NCI-H524 treated with DMSO at 0.1 percent for 48 hours (cell line): ENCODE data around the gene DEAF1.

Experiments
- DNase-seq: peaks from one replicate; lab custom pipeline; 2025; lab: John Stamatoyannopoulos, UW

The DEAF1 gene

GRCh38 chr11:612201-612960 lies 82.6 kb downstream of the DEAF1 start:
- no peak for DNase-seq

GRCh38 chr11:611001-611996 lies 83.7 kb downstream of the DEAF1 start:
- DNase-seq: no peak

GRCh38 chr11:610146-610801 lies 84.7 kb downstream of the DEAF1 start:
- DNase-seq: no peak

GRCh38 chr11:609341-609811 lies 85.6 kb downstream of the DEAF1 start:
- no peak for DNase-seq

GRCh38 chr11:608791-609251 lies 86.2 kb downstream of the DEAF1 start:
- DNase-seq: no peak

- no peak for DNase-seq
Observed at GRCh38 chr11:607971-608659, 86.9 kb downstream of the DEAF1 start.

- DNase-seq: no peak
Observed at GRCh38 chr11:607020-607780, 87.8 kb downstream of the DEAF1 start.

GRCh38 chr11:606245-606644 lies 88.8 kb downstream of the DEAF1 start:
- no peak for DNase-seq

GRCh38 chr11:605286-606129 lies 89.5 kb downstream of the DEAF1 start:
- DNase-seq: no peak

- no peak for DNase-seq
Observed at GRCh38 chr11:603154-603553, 91.9 kb downstream of the DEAF1 start.

GRCh38 chr11:601573-602245 lies 93.3 kb downstream of the DEAF1 start:
- no peak for DNase-seq

GRCh38 chr11:598005-598680 lies 96.9 kb downstream of the DEAF1 start:
- no peak for DNase-seq

GRCh38 chr11:597166-597725 lies 97.8 kb downstream of the DEAF1 start:
- no peak for DNase-seq

- no peak for DNase-seq
Observed at GRCh38 chr11:596374-596773, 98.6 kb downstream of the DEAF1 start.

- no peak for DNase-seq
Observed at GRCh38 chr11:595400-595799, 99.6 kb downstream of the DEAF1 start.
